ENCODE results near the gene CDC25C. TPM values are rescaled to one million over a fixed set of nuclear protein-coding genes. Genes with fewer than 3 reads are reported as not detected.
A peak's percentile ranks its signal among the peaks of the same experiment; 100 is the strongest.

CDC25C gene
- total RNA-seq, 1 experiment from 2014 or later = 23.9 TPM

DNA sequence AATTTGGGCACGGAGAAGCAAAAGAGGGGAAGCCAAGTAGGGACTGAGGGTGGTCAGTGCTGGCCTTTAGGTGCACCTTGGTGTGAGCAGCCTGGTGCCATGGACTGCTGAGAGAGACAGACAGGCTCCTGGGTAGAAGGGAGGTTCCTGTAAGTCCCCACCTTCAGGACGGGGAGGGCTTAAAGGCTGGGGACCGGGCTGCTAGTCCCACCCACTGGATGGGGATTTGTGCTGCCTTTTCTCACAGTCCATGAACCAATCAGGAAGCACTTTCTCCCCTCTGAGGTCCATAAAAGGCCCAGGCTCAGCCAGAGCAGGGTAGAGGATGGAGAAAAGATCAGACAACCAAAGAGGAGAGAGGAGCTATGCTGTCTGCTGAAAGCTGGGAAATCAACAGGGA, 15.2 kb downstream of the CDC25C start:
- Histone ChIP-seq H3K9me3 (no peaks in the 10 kb centered on the region), H3K36me3 (peaks cover 15% of the 10 kb centered on the region), H3K4me3 (no peak overlapping the region), H3K27me3 (no peaks in the 10 kb centered on the region)
- no peak for DNase-seq

- Histone ChIP-seq H3K9me3 (no peaks in the 10 kb centered on the region), H3K4me3 (no peak overlapping the region), H3K27me3 (no peaks in the 10 kb centered on the region), H3K36me3 (peaks cover 15% of the 10 kb centered on the region)
- DNase-seq = no peak
Measured at GRCh38 chr5:138315751-138316278, 15.8 kb downstream of the CDC25C start.

DNA sequence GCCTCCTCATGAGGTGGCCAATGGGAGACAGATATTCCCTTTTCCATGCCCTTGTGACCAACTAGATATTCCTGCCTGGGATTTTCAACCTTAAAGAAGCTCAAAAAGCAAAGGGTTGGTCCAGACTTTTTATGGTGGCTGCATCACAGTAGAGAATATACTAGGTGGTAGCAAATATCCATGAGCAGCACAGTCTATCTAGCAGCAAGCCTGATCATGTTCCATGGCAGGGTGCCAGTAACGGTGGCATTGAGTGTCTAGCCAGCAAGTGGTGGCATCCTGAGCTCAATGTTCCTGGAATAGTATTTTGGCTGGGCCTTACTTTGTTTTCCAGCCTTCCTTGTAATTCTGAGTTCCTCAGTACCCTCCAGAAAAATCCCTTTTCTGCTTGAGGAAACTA, 25.8 kb downstream of the CDC25C start:
- no peak for DNase-seq
- Histone ChIP-seq H3K36me3 (peaks cover 3% of the 10 kb centered on the region), H3K27me3 (no peaks in the 10 kb centered on the region), H3K9me3 (no peaks in the 10 kb centered on the region), H3K4me3 (no peak overlapping the region)

GRCh38 chr5:138303372-138303771, 28.2 kb downstream of the CDC25C start:
- H3K27me3 ChIP-seq = no peaks in the 10 kb centered on the region
- H3K9me3 ChIP-seq = peaks cover 3% of the 10 kb centered on the region; the same call in 1 of the 2 replicates
- no peak overlapping the region for H3K4me3 ChIP-seq
- peak; percentile 22 for DNase-seq
- no peaks in the 10 kb centered on the region; the same call in 1 of the 2 replicates for H3K36me3 ChIP-seq

- Histone ChIP-seq H3K9me3 (no peaks in the 10 kb centered on the region), H3K4me3 (no peak overlapping the region), H3K27me3 (no peaks in the 10 kb centered on the region), H3K36me3 (no peaks in the 10 kb centered on the region; the same call in 1 of the 2 replicates)
- DNase-seq = no peak
Measured at GRCh38 chr5:138289296-138289695, 42.3 kb downstream of the CDC25C start.

- DNase-seq = no peak
- Histone ChIP-seq H3K4me3 (no peak overlapping the region), H3K9me3 (no peaks in the 10 kb centered on the region), H3K36me3 (no peaks in the 10 kb centered on the region; the same call in 1 of the 2 replicates), H3K27me3 (no peaks in the 10 kb centered on the region)
Measured at GRCh38 chr5:138287246-138287645, 44.4 kb downstream of the CDC25C start.

- DNase-seq = peak; percentile 55
- no peaks in the 10 kb centered on the region for H3K9me3 ChIP-seq
- no peaks in the 10 kb centered on the region; the same call in 1 of the 2 replicates for H3K36me3 ChIP-seq
- no peak overlapping the region for H3K4me3 ChIP-seq
- no peaks in the 10 kb centered on the region for H3K27me3 ChIP-seq
Measured at GRCh38 chr5:138282920-138283742, 48.5 kb downstream of the CDC25C start.

DNA sequence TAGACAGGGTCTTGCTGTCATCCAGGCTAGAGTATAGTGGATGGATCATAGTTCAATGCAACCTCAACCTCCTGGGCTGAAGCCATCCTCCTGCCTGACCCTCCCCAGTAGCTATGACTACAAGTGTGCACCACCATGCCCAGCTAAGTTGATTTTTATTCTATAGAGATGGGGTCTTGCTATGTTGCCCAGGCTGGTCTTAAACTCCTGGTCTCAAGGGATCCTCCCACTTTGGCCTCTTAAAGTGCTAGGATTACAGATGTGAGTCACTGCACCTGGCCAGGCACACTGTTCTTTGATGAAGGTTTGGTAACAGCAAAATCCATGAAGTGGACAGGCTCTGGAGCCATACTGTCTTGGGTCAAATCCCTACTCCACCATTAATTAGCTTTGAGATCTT, 50.7 kb downstream of the CDC25C start:
- H3K4me3 ChIP-seq = no peak overlapping the region
- no peak for DNase-seq
- no peaks in the 10 kb centered on the region; the same call in 1 of the 2 replicates for H3K36me3 ChIP-seq
- no peaks in the 10 kb centered on the region for H3K27me3 ChIP-seq
- H3K9me3 ChIP-seq = no peaks in the 10 kb centered on the region; the same call in 1 of the 2 replicates

GRCh38 chr5:138276402-138277054, 55.1 kb downstream of the CDC25C start:
- no peak for DNase-seq
- no peaks in the 10 kb centered on the region for H3K36me3 ChIP-seq
- H3K4me3 ChIP-seq = no peak overlapping the region
- H3K27me3 ChIP-seq = no peaks in the 10 kb centered on the region
- H3K9me3 ChIP-seq = no peaks in the 10 kb centered on the region; the same call in 1 of the 2 replicates

DNA sequence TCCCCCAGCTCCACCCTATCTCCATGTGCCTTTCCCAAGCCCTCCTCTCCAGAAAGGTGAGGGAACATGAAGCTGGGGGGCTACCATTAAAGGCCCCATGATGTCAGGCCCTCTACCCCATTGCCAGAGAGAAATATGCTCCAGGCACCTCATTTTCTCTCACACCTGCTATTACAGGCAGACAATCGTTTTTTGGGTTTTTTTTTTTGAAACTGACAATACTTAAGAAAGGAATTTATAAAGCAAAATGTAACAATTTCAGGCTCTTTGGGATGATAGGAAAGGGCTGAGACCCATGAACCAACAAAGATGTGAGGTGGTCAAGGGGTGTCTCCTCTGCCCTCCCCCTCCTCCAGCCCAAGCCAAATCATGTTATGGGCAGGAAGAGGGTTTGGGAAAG, 55.7 kb downstream of the CDC25C start:
- H3K4me3 ChIP-seq = no peak overlapping the region

GRCh38 chr5:138275379-138275782, 56.2 kb downstream of the CDC25C start:
- Histone ChIP-seq H3K9me3 (no peaks in the 10 kb centered on the region; the same call in 1 of the 2 replicates), H3K27me3 (no peaks in the 10 kb centered on the region)
- peak; percentile 16 for DNase-seq

More for the DNA sequence above, 55.7 kb downstream of the CDC25C start:
- no peak for DNase-seq
- H3K36me3 ChIP-seq = no peaks in the 10 kb centered on the region
- no peaks in the 10 kb centered on the region for H3K27me3 ChIP-seq
- no peaks in the 10 kb centered on the region; the same call in 1 of the 2 replicates for H3K9me3 ChIP-seq

DNA sequence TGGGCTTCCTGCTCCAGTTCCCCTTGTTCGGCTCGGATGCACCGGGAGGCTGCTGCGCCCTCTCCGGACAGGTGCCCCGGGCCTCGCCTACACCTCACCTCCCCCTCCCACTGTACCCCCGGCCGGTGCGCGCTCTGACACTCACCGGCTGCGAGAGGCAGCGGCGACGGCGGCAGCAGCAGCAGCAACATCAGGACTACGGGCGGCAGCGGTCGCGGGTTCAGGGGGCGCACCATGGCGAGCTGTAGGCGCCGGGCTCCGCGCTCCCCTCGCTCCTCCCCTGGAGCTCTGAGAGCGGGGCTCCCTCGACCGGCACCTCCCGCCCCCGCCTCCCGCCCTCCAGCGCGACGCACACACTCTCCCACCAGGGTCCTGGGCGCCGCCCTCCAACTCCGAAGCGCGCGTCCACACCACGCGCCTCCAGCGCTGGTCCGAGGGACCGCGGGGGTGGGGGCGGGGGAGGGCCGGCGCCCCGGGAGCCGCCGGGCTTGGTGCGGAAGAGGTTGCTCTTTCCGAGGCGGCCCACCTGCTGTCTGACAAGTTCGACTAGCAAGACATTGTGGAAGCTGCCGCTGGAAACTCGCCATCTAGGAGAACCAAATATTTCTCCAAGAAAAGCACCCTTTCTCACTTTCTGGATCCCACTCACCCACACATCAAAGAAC, 57.3 kb downstream of the CDC25C start, which contains the start of gene GFRA3:
TSS of gene GFRA3 (minus strand) at position 433 of the 665 bp plus-strand sequence. CDS start at position 236, 197 bp downstream.
- Histone ChIP-seq H3K27me3 (no peaks in the 10 kb centered on the region), H3K9me3 (no peaks in the 10 kb centered on the region; the same call in 1 of the 2 replicates), H3K36me3 (no peaks in the 10 kb centered on the region), H3K4me3 (no peak within 1 kb of the TSS)
- peak; percentile 5 for DNase-seq

More at GRCh38 chr5:138275379-138275782, 56.2 kb downstream of the CDC25C start:
- H3K4me3 ChIP-seq = no peak overlapping the region
- no peaks in the 10 kb centered on the region for H3K36me3 ChIP-seq

DNA sequence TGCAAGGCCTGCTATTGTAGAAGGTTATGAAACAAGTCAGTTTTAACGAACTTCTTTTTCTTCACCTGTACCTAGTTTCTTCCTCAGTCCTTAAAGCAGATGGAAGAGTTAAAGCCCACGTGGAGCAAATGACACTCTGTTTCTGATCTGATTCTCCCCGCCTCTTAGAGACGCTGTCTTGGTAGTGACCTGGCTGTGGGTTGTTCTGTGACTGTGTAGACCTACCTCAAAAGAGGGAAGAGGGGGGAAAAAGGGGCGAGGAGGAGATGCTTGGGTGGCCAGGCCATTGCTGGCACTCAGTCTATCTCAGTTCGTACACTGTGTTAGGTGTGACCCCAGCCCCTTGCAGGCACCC, 57.8 kb downstream of the CDC25C start:
- no peaks in the 10 kb centered on the region for H3K27me3 ChIP-seq
- no peaks in the 10 kb centered on the region for H3K36me3 ChIP-seq
- no peak for DNase-seq
- no peak overlapping the region for H3K4me3 ChIP-seq
- H3K9me3 ChIP-seq = no peaks in the 10 kb centered on the region; the same call in 1 of the 2 replicates

DNA sequence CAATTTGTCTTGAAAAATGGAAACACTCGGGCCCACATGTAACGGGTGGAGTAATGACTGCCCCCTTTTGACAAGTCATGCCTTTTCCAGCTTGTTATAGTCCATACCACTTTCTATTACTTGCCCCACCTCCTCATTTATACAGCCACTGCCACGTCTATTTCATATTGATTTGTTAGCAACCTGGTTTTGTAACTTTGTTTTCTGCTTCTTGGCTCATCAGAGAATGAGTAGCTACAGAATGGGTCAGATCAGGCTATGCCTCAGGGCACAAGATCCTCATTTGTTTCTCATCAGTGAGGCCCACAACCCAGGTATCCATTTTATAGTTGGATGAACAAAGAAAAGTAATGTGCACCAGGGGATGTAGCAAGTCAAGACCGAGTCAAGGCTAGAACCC, 58.9 kb downstream of the CDC25C start:
- H3K4me3 ChIP-seq = no peak overlapping the region
- H3K27me3 ChIP-seq = no peaks in the 10 kb centered on the region
- no peak for DNase-seq
- no peaks in the 10 kb centered on the region for H3K9me3 ChIP-seq
- H3K36me3 ChIP-seq = no peaks in the 10 kb centered on the region

- DNase-seq = no peak
- H3K27me3 ChIP-seq = no peaks in the 10 kb centered on the region
Measured at GRCh38 chr5:138271281-138271680, 60.3 kb downstream of the CDC25C start.

DNA sequence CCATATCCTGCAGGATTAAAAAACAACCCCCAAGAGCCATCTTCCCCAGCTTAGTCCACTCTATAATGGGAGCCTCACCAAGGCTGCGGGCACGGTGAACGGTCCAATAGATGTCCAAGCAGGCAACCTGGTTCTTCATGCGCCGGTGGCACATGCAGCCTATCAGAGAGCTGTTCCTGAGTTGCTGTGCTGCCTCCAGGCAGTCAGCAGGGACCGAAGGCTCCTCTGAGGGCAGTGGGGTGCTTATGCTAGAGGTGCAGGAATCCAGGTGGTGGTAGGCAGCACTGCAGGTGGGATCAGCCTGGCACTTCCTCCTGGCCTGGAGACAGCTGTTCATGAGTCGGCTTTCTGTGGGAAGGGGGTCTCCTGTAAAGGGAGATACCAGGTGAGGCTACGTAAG, 67.4 kb downstream of the CDC25C start:
- no peaks in the 10 kb centered on the region; the same call in 1 of the 2 replicates for H3K9me3 ChIP-seq

More at GRCh38 chr5:138271281-138271680, 60.3 kb downstream of the CDC25C start:
- no peaks in the 10 kb centered on the region for H3K36me3 ChIP-seq
- H3K9me3 ChIP-seq = no peaks in the 10 kb centered on the region
- H3K4me3 ChIP-seq = no peak overlapping the region

DNA sequence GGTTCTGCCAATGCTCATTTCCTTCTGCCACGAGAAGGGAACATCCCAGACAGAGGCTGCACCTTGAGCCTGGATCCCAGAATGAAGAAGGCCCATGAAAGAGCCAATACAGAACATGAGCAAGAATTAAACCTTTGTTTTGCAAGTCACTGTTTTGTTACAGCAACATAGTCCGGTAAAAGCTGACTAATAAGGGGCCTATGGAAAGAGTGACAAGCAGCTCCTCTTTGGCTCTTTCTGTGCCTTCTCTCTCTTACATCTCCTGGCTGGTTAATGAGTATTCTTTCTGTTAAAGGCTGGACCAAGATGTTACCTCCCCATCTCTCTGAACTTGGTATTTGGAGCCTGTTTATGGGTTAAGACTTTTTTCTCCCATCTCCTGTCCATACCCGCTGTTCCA, 68.0 kb downstream of the CDC25C start:
- H3K4me3 ChIP-seq = no peak overlapping the region
- H3K9me3 ChIP-seq = no peaks in the 10 kb centered on the region; the same call in 1 of the 2 replicates
- no peaks in the 10 kb centered on the region for H3K27me3 ChIP-seq
- no peaks in the 10 kb centered on the region for H3K36me3 ChIP-seq
- no peak for DNase-seq

More for the DNA sequence above, 67.4 kb downstream of the CDC25C start:
- Histone ChIP-seq H3K4me3 (no peak overlapping the region), H3K36me3 (no peaks in the 10 kb centered on the region), H3K27me3 (no peaks in the 10 kb centered on the region)
- DNase-seq = no peak

All from MG63 (cell line).